Measurements from ENCODE around the gene ZNF143. TPM values are rescaled to one million over a fixed set of nuclear protein-coding genes. Genes with fewer than 3 reads are reported as not detected.

The ZNF143 gene
- total RNA-seq (10 to 100 TPM; 11.7 to 28.8 (median 17.6) TPM), polyA plus RNA-seq (10 to 100 TPM in 1 of 2 donors, 1 to 10 TPM in 1; 6.1 to 19.4 TPM)
- long read RNA-seq, donor 1, transcript ZNF143-203 (16 exons, 2,947 nt) = major isoform, 20 of 43 reads
- long read RNA-seq, donor 1, transcript ZNF143-213 (16 exons, 2,022 nt) = minor isoform, 10 of 43 reads
- long read RNA-seq, donor 1, partial matches to known transcripts = 5 of 43 reads
- long read RNA-seq, donor 1, other reads (novel, unspliced or antisense) = 8 of 43 reads
- long read RNA-seq, donor 2, transcript ZNF143-203 (16 exons, 2,947 nt) = major isoform, 8 of 21 reads
- long read RNA-seq, donor 2, transcript ZNF143-213 (16 exons, 2,022 nt) = minor isoform, 5 of 21 reads
- long read RNA-seq, donor 2, partial matches to known transcripts = 1 of 21 reads
- long read RNA-seq, donor 2, other reads (novel, unspliced or antisense) = 6 of 21 reads
- long read RNA-seq, donor 3, transcript ZNF143-213 (16 exons, 2,022 nt) = minor isoform, 6 of 29 reads
- long read RNA-seq, donor 3, transcript ZNF143-203 (16 exons, 2,947 nt) = major isoform, 18 of 29 reads
- long read RNA-seq, donor 3, partial matches to known transcripts = 1 of 29 reads
- long read RNA-seq, donor 3, other reads (novel, unspliced or antisense) = 4 of 29 reads

DNA sequence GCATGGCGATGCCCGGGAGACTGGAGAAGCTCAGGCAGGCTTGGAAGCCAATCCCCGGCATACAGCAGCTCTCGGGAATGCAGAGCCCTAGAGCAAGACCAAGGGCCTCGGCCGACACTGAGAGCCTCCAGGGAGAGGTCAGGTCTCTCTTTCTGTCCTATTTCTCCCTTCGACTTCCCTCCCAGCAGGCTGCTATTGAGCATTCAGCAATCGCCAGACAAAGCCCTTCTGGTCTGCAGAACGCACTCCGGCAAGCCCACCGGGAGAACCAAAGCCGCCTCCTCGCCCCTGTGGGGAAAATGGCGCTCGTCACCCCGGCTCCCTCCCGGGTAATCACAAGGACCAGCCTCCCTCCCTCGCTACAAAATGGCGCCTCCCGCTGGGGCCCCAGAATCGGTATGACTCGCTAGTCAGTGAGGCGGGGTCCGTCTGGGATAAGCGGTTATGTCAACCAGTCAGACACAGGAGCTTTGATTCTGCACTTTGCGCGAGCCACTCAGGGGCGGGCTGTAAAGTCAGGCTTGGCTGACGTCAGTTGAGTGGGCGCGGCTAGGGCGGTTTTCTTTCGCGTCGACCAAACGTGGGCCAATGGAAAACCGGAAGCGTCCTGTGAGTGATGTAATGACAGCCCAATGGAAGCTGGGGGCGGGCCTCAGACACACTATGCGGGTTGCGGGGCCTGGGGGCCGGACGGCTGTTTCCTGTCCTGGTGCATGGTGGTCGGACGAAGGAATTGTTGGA is at the start of gene ZNF143:
Gene ZNF143 (plus strand): TSS at position 691 of the 741 bp plus-strand sequence. CDS start 10,297 bp downstream, outside the sequence.
- Histone ChIP-seq H3K36me3 (no peaks in the 10 kb centered on the region), H3K9me3 (no peaks in the 10 kb centered on the region), H3K27ac (peak within 1 kb of the TSS; percentile 97 to 100 (median 98)), H3K4me3 (peak within 1 kb of the TSS; percentile 71 to 99 (median 80)), H3K27me3 (no peaks in the 10 kb centered on the region), H3K4me1 (peaks cover 3 to 29% (median 21%) of the 10 kb centered on the region in 9 donors)
- DNase-seq (peak; percentile 100), ATAC-seq (peak; percentile 94 to 98 (median 97))
- TF ChIP-seq CTCF (IDR thresholded peaks at IDR 0.05) = no peak
- intact Hi-C loops (cut with DNase I) = loop anchor here in 5 of 10 donors (2.0 to 5.0 kb wide), 5 partner anchors 76 to 152 kb away; partner anchors contain the start of genes IPO7 (in 1 of the 5), TMEM41B (in 1 of the 5) and WEE1 (in 1 of the 5)
- 0 to 1% methylated on average over 45 of the region's 45 CpGs for WGBS, 2 donors

DNA sequence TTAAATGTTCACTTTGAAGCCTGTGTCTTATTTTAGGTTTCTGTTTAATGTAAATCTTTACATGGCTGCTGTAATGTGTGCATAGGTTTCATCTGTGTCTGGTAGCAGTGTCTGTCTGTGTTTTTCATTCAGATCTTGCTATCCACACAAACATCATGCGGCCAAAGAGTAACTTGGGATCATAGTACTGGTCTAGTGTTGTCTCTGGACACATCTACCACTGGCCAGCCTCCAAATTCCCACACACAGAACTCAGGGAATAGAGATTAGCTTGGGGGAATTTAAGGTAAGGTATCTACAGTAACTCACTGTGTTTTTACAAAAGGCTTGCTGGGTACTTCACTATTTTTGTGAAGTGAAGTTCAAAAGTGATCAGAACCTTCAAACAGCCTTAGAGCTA is 32.1 kb upstream of the ZNF143 start:
- 68 to 76% methylated on average over 1 of the region's 1 CpG for WGBS, 2 donors
- no peaks in the 10 kb centered on the region for H3K4me1 ChIP-seq
- H3K36me3 ChIP-seq = peaks cover 0 to 100% (median 83%) of the 10 kb centered on the region in 9 donors
- no peak for DNase-seq
- no peak for TF ChIP-seq CTCF (IDR thresholded peaks at IDR 0.05)
- H3K27me3 ChIP-seq = no peaks in the 10 kb centered on the region
- no peak overlapping the region for H3K4me3 ChIP-seq
- H3K27ac ChIP-seq = no peak overlapping the region
- no peaks in the 10 kb centered on the region for H3K9me3 ChIP-seq
- ATAC-seq = no peak
- intact Hi-C loops (cut with DNase I) = no loop called here

- no peak for DNase-seq
- Histone ChIP-seq H3K4me1 (no peaks in the 10 kb centered on the region), H3K36me3 (peaks cover 10 to 100% (median 95%) of the 10 kb centered on the region in 9 donors), H3K27me3 (no peaks in the 10 kb centered on the region), H3K27ac (no peak overlapping the region), H3K9me3 (no peaks in the 10 kb centered on the region), H3K4me3 (no peak overlapping the region)
- TF ChIP-seq CTCF (IDR thresholded peaks at IDR 0.05) = no peak
- no peak for ATAC-seq
- WGBS, 2 donors = 74 to 82% methylated on average over 4 of the region's 4 CpGs
- intact Hi-C loops (cut with DNase I) = no loop called here
These were observed 22.2 kb upstream of the ZNF143 start for GRCh38 chr11:9438611-9439010.

DNA sequence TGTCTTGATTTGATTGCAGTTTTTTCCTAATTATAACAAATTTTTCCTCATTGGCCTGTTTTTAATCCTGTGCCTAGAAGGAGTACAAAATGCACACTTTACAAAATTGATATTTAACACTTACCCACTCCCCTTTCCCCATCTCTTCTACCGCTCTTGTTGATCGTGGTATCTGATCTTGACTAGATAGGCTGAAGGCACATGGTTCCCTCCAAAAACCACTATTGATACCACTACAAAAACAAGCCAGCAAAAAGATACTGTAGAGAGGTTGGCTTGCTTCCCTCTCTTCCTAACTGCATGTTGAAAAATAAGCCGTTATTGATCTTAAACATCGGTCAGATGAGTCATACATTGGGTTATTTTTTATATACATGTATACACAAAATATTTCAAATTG is 14.6 kb upstream of the ZNF143 start:
- DNase-seq = no peak
- intact Hi-C loops (cut with DNase I) = no loop called here
- H3K27me3 ChIP-seq = no peaks in the 10 kb centered on the region
- H3K4me1 ChIP-seq = no peaks in the 10 kb centered on the region
- WGBS, 2 donors = 77 to 87% methylated on average over 4 of the region's 4 CpGs
- no peak overlapping the region for H3K27ac ChIP-seq
- H3K36me3 ChIP-seq = peaks cover 0 to 85% (median 42%) of the 10 kb centered on the region in 9 donors
- H3K9me3 ChIP-seq = peaks cover 0 to 5% (median under 1%) of the 10 kb centered on the region in 11 donors
- TF ChIP-seq CTCF (IDR thresholded peaks at IDR 0.05) = no peak
- no peak overlapping the region for H3K4me3 ChIP-seq
- no peak for ATAC-seq

All from heart right ventricle (tissue), 16 donors.